Thoracic aorta (tissue), 2 donors: ENCODE results near the gene PPP6R2. TPM values are rescaled to one million over a fixed set of nuclear protein-coding genes. Genes with fewer than 3 reads are reported as not detected.

ENCODE experiments used
- ATAC-seq: fragments of 150-250 bp; one replicate; pipeline ENCODE4 v1.8.0; 2017; ENCODE audit warnings: low read depth; ENCODE audit not compliant: insufficient number of reproducible peaks, low FRiP score
- DNase-seq: peaks from one replicate; pipeline ENCODE4 v3.0.0-alpha.2; 2020; ENCODE audit warnings: low spot score
- H3K27ac ChIP-seq, 2 donors: fragments of 200-600 bp; sonication (generic); 1 replicate in 1 of 2; 2 replicates in 1 of 2; pipeline ENCODE4 v1.5.1; 2016; ENCODE audit warnings: mild to moderate bottlenecking in 2 of 2, moderate library complexity in 2 of 2
- H3K27me3 ChIP-seq: fragments of 200-600 bp; sonication (generic); replicated peaks from 2 replicates; pipeline ENCODE4 v1.6.0; 2016; ENCODE audit warnings: mild to moderate bottlenecking; ENCODE audit not compliant: insufficient read depth
- H3K36me3 ChIP-seq: fragments of 200-600 bp; sonication (generic); one replicate; pipeline ENCODE4 v1.5.1; 2016
- H3K4me1 ChIP-seq, 2 donors: fragments of 200-600 bp; sonication (generic); 1 replicate in 1 of 2; 2 replicates in 1 of 2; pipeline versions ENCODE4 v1.5.1 to v1.6.0; 2016; ENCODE audit warnings: low read depth in 2 of 2, mild to moderate bottlenecking in 1 of 2; ENCODE audit not compliant: control insufficient read depth in 1 of 2
- H3K4me3 ChIP-seq: fragments of 200-600 bp; sonication (generic); 2 replicates; pipeline ENCODE4 v1.5.1; 2016; ENCODE audit warnings: mild to moderate bottlenecking
- H3K9me3 ChIP-seq: fragments of 200-600 bp; sonication (generic); 2 replicates; pipeline ENCODE4 v1.5.1; 2016
- CTCF ChIP-seq: fragments of 200-600 bp; sonication (generic); IDR thresholded peaks from one replicate; pipeline ENCODE4 v1.5.1; 2019; ENCODE audit warnings: antibody characterized with exemption
- total RNA-seq, 2 donors: library from RNA; depleted of rRNA; stranded (reverse); fragments of >200 nt; gene quantifications; one replicate each; pipeline versions ENCODE4 v1.1.0 to v1.2.3, GENCODE V29; 2016

The PPP6R2 gene
- total RNA-seq, 2 donors from 2014 or later = 61.2 to 73.6 TPM

GRCh38 chr22:50297510-50298265 lies 45.4 kb upstream of the PPP6R2 start:
- Histone ChIP-seq H3K27ac (peak overlapping the region in 1 of 2 donors; percentile 25), H3K9me3 (no peaks in the 10 kb centered on the region), H3K4me3 (no peak overlapping the region), H3K36me3 (no peaks in the 10 kb centered on the region), H3K27me3 (no peaks in the 10 kb centered on the region), H3K4me1 (peaks cover 56 to 85% of the 10 kb centered on the region in 2 donors)
- ATAC-seq (no peak), DNase-seq (no peak)
- TF ChIP-seq CTCF = no peak

GRCh38 chr22:50298266-50298637 lies 44.9 kb upstream of the PPP6R2 start:
- Histone ChIP-seq H3K36me3 (no peaks in the 10 kb centered on the region), H3K27ac (peak overlapping the region in 1 of 2 donors; percentile 25), H3K27me3 (no peaks in the 10 kb centered on the region), H3K4me1 (peaks cover 57 to 85% of the 10 kb centered on the region in 2 donors), H3K9me3 (no peaks in the 10 kb centered on the region), H3K4me3 (no peak overlapping the region)
- DNase-seq (no peak), ATAC-seq (no peak)
- TF ChIP-seq CTCF = no peak

GRCh38 chr22:50298937-50299784 lies 44.0 kb upstream of the PPP6R2 start:
- no peak for DNase-seq
- no peaks in the 10 kb centered on the region for H3K36me3 ChIP-seq
- no peaks in the 10 kb centered on the region for H3K9me3 ChIP-seq
- no peak for TF ChIP-seq CTCF
- peak overlapping the region in 1 of 2 donors; percentile 25 for H3K27ac ChIP-seq
- H3K27me3 ChIP-seq = no peaks in the 10 kb centered on the region
- H3K4me1 ChIP-seq = peaks cover 58 to 85% of the 10 kb centered on the region in 2 donors
- no peak for ATAC-seq
- H3K4me3 ChIP-seq = peak overlapping the region; percentile 54

- Histone ChIP-seq H3K4me1 (peaks cover 62 to 86% of the 10 kb centered on the region in 2 donors), H3K9me3 (no peaks in the 10 kb centered on the region), H3K36me3 (no peaks in the 10 kb centered on the region), H3K27me3 (no peaks in the 10 kb centered on the region), H3K27ac (no peak overlapping the region), H3K4me3 (peak overlapping the region; percentile 54)
- TF ChIP-seq CTCF = no peak
- ATAC-seq (no peak), DNase-seq (no peak)
These were observed 43.1 kb upstream of the PPP6R2 start for GRCh38 chr22:50299785-50300619.
